ENCODE measurements around the gene HOXD9.

Gene HOXD9

GRCh38 chr2:176137252-176137580, 14.7 kb downstream of the HOXD9 start:
- DNase-seq (ENCODE audit: low read depth in 1 of 2, low spot score in 1 of 2) = no peak
- Histone ChIP-seq H3K4me3 (replicated peaks; ENCODE audit: insufficient read depth, low read length) (no peak overlapping the region), H3K27ac (replicated peaks) (no peak overlapping the region)

GRCh38 chr2:176137906-176138305, 15.4 kb downstream of the HOXD9 start:
- Histone ChIP-seq H3K27me3 (ENCODE audit: insufficient read depth, poor library complexity, severe bottlenecking) (peaks cover 74% of the 10 kb centered on the region), H3K27ac (replicated peaks) (no peak overlapping the region), H3K4me3 (replicated peaks; ENCODE audit: insufficient read depth, low read length) (no peak overlapping the region)
- TF ChIP-seq CTCF (IDR thresholded peaks at IDR 0.05; ENCODE audit: insufficient read depth, low read length) (no peak), POLR2AphosphoS5 (IDR thresholded peaks at IDR 0.05; ENCODE audit: low read depth) (no peak), REST (IDR thresholded peaks at IDR 0.05; ENCODE audit: insufficient replicate concordance, low read depth) (no peak), GABPA (IDR thresholded peaks at IDR 0.05; ENCODE audit: low read depth) (no peak), SPI1 (IDR thresholded peaks at IDR 0.05; ENCODE audit: borderline replicate concordance, low read depth) (no peak)
- no peak for DNase-seq (ENCODE audit: low read depth in 1 of 2, low spot score in 1 of 2)

More at GRCh38 chr2:176137252-176137580, 14.7 kb downstream of the HOXD9 start:
- peaks cover 81% of the 10 kb centered on the region for H3K27me3 ChIP-seq (ENCODE audit: insufficient read depth, poor library complexity, severe bottlenecking)
- TF ChIP-seq SPI1 (IDR thresholded peaks at IDR 0.05; ENCODE audit: borderline replicate concordance, low read depth) (no peak), REST (IDR thresholded peaks at IDR 0.05; ENCODE audit: insufficient replicate concordance, low read depth) (no peak), POLR2AphosphoS5 (IDR thresholded peaks at IDR 0.05; ENCODE audit: low read depth) (no peak), CTCF (IDR thresholded peaks at IDR 0.05; ENCODE audit: insufficient read depth, low read length) (no peak), GABPA (IDR thresholded peaks at IDR 0.05; ENCODE audit: low read depth) (no peak)

GRCh38 chr2:176138526-176138922, 16.0 kb downstream of the HOXD9 start:
- TF ChIP-seq GABPA (IDR thresholded peaks at IDR 0.05; ENCODE audit: low read depth) (no peak), SPI1 (IDR thresholded peaks at IDR 0.05; ENCODE audit: borderline replicate concordance, low read depth) (no peak), POLR2AphosphoS5 (IDR thresholded peaks at IDR 0.05; ENCODE audit: low read depth) (no peak), REST (IDR thresholded peaks at IDR 0.05; ENCODE audit: insufficient replicate concordance, low read depth) (no peak), CTCF (IDR thresholded peaks at IDR 0.05; ENCODE audit: insufficient read depth, low read length) (no peak)
- no peak for DNase-seq (ENCODE audit: low read depth in 1 of 2, low spot score in 1 of 2)
- no peak overlapping the region for H3K27ac ChIP-seq (replicated peaks)
- no peak overlapping the region for H3K4me3 ChIP-seq (replicated peaks; ENCODE audit: insufficient read depth, low read length)
- peaks cover 67% of the 10 kb centered on the region for H3K27me3 ChIP-seq (ENCODE audit: insufficient read depth, poor library complexity, severe bottlenecking)

All from HL-60 (cell line).